Tibial artery (tissue), 4 donors: ENCODE results near the gene FTH1.
"Not testable (repeated sequence)": the region's sequence is repeated elsewhere in the genome, so short reads cannot be mapped to it uniquely, and the experiment has no call there.

ENCODE experiments used
- DNase-seq, 2 donors: peaks; one replicate each; pipeline ENCODE4 v3.0.0-alpha.2; 2019
- H3K27ac ChIP-seq, 2 donors: fragments of 200-600 bp; sonication (generic) in 1 of 2; 1 replicate in 1 of 2; 2 replicates in 1 of 2; pipeline ENCODE4 v1.5.1; 2018 to 2019; ENCODE audit warnings: mild to moderate bottlenecking in 1 of 2
- H3K27me3 ChIP-seq, 2 donors: fragments of 200-600 bp; sonication (generic) in 1 of 2; one replicate each; pipeline versions ENCODE4 v1.5.1 to v1.6.0; 2016 to 2019
- H3K36me3 ChIP-seq, 3 donors: fragments of 200-600 bp; sonication (generic) in 2 of 3; one replicate each; pipeline ENCODE4 v1.5.1; 2016 to 2019; ENCODE audit warnings: mild to moderate bottlenecking in 2 of 3
- H3K4me1 ChIP-seq, 4 donors: fragments of 200-600 bp; sonication (generic) in 2 of 4; 1 replicate in 3 of 4; 2 replicates in 1 of 4; pipeline ENCODE4 v1.5.1; 2016 to 2019
- H3K4me3 ChIP-seq, 2 donors: fragments of 200-600 bp; sonication (generic) in 1 of 2; 1 replicate in 1 of 2; 2 replicates in 1 of 2; pipeline ENCODE4 v1.5.1; 2018 to 2019; ENCODE audit warnings: mild to moderate bottlenecking in 2 of 2
- H3K9me3 ChIP-seq, 3 donors: fragments of 200-600 bp; sonication (generic) in 1 of 3; one replicate each; pipeline ENCODE4 v1.5.1; 2016 to 2019
- intact Hi-C: fragments of 100-400 bp; cut with DNase I; formaldehyde crosslinking; loops from one replicate; pipeline ENCODE4 v1.15.0; 2023; ENCODE audit warnings: low total_unique reads
- TF ChIP-seq, protein P1 (sequence below), 2 experiments: fragments of 200-600 bp in 1 of 2; fragments of 450-650 bp in 1 of 2; IDR thresholded peaks; one replicate each; pipeline ENCODE4 v1.5.1; 2017 to 2019; ENCODE audit warnings: antibody characterized with exemption in 2 of 2, mild to moderate bottlenecking in 1 of 2, moderate library complexity in 1 of 2

FTH1 gene

DNA sequence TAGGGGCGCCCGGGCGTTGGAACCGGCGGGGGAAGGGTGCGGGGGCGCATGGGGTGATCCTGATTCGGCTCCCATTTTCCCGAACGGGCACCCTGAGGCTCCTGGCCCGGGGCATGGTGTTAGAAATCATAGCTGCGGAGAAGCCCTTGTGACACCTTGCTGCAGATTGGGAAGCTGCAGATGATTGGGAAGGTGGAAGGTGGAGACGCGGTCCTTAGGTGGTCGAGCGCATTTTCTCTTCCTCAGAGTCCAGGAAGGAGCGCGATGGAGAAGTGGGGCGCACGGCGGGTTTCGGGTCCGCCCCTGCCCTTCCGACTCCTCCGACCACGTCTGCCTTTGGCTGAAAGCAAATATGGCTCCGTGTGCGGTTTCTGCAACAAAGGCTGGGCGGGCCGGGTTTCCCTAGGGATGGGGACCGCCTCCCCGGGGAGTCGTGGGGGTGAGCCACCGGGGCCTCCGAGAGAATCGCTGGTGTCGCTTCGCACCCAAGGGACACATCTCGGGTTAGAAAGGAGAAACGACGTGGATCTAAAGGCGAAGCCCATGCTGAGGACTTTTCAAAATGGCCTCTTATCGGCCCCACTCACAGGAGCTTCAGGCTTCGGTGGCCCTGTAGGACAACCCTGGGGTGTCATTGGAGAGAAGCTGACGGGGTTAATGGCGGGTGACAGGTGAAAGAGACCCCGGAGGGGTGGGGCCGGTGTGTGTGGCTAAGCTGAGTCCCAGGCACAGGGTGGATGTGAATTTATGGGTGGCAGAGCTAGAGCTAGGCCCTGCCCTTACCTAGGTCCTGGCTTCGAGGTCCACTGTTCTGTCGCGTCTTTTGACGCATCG, 707 bp upstream of the FTH1 start:
- DNase-seq = peak in 1 of 2 donors; percentile 82
- peak overlapping the region; percentile 68 to 95 for H3K4me3 ChIP-seq

DNA sequence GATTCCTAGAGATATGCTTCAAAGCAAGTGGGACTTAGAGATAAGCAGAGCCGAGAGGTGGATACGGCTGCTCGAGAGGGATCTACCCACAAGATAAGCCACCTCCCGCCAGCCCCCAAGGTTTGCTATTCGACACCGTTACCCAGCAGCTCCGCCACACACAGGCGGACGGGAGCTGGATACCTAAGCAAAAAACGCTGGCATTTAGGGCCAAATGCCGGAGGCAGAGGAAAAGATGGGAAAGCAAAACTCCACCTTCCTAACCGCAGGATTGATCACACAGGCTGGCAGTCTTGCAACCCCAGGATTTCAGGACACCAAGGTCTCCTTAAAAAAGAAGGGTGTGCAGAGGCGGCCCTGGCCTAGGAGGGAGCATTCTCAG, 709 bp downstream of the FTH1 start:
- intact Hi-C loops = loop anchor here (5.0 kb wide), 1 partner anchor 74 kb away; the partner anchor contains the start of gene FADS3
- Histone ChIP-seq H3K4me1 (peaks cover 6 to 79% (median 64%) of the 10 kb centered on the region in 4 donors), H3K36me3 (peaks cover 32 to 44% (median 43%) of the 10 kb centered on the region in 3 donors)

More for the DNA sequence above, 707 bp upstream of the FTH1 start:
- Histone ChIP-seq H3K27me3 (no peaks in the 10 kb centered on the region), H3K4me1 (peaks cover 6 to 79% (median 62%) of the 10 kb centered on the region in 4 donors), H3K36me3 (peaks cover 30 to 37% (median 30%) of the 10 kb centered on the region in 3 donors), H3K9me3 (no peaks in the 10 kb centered on the region), H3K27ac (peak overlapping the region; percentile 98 to 100)
- intact Hi-C loops = loop anchor here (5.0 kb wide), 1 partner anchor 76 kb away; the partner anchor contains the start of gene FADS3
- TF ChIP-seq, protein P1, sequence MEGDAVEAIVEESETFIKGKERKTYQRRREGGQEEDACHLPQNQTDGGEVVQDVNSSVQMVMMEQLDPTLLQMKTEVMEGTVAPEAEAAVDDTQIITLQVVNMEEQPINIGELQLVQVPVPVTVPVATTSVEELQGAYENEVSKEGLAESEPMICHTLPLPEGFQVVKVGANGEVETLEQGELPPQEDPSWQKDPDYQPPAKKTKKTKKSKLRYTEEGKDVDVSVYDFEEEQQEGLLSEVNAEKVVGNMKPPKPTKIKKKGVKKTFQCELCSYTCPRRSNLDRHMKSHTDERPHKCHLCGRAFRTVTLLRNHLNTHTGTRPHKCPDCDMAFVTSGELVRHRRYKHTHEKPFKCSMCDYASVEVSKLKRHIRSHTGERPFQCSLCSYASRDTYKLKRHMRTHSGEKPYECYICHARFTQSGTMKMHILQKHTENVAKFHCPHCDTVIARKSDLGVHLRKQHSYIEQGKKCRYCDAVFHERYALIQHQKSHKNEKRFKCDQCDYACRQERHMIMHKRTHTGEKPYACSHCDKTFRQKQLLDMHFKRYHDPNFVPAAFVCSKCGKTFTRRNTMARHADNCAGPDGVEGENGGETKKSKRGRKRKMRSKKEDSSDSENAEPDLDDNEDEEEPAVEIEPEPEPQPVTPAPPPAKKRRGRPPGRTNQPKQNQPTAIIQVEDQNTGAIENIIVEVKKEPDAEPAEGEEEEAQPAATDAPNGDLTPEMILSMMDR (IDR thresholded peaks at IDR 0.05) = no peak

DNA sequence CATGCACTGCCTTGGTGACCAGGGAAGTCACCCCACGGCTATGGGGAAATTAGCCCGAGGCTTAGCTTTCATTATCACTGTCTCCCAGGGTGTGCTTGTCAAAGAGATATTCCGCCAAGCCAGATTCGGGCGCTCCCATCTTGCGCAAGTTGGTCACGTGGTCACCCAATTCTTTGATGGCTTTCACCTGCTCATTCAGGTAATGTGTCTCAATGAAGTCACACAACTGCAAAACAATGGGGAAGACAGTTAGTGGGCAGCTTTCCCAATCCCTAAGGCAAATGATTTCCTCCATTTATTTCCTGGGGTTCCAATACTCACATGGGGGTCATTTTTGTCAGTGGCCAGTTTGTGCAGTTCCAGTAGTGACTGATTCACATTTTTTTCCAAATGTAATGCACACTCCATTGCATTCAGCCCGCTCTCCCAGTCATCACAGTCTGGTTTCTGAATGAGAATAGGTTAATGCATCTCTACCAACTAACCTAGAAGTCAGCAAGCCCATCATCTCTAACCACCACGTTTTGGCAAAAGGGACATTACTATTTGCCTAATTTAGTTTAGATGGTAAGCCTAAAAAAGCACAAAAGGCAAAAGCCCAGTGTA, 2.7 kb downstream of the FTH1 start:
- not testable (repeated sequence) for H3K27me3 ChIP-seq, H3K9me3 ChIP-seq
- peak overlapping the region; percentile 98 to 100 for H3K27ac ChIP-seq
- peaks cover 32 to 49% (median 43%) of the 10 kb centered on the region in 3 donors for H3K36me3 ChIP-seq
- intact Hi-C loops = loop anchor here (5.0 kb wide), 1 partner anchor 72 kb away; the partner anchor contains the start of gene FADS3
- peak in 1 of 2 donors; percentile 65 for DNase-seq
- H3K4me3 ChIP-seq = peak overlapping the region; percentile 68 to 95
- H3K4me1 ChIP-seq = peaks cover 0 to 66% (median 53%) of the 10 kb centered on the region in 4 donors

More for the DNA sequence above, 709 bp downstream of the FTH1 start:
- Histone ChIP-seq H3K27me3 (no peaks in the 10 kb centered on the region), H3K9me3 (no peaks in the 10 kb centered on the region), H3K27ac (peak overlapping the region; percentile 98 to 100), H3K4me3 (peak overlapping the region; percentile 68 to 95)
- TF ChIP-seq, protein P1 (IDR thresholded peaks at IDR 0.05) = no peak
- no peak for DNase-seq

DNA sequence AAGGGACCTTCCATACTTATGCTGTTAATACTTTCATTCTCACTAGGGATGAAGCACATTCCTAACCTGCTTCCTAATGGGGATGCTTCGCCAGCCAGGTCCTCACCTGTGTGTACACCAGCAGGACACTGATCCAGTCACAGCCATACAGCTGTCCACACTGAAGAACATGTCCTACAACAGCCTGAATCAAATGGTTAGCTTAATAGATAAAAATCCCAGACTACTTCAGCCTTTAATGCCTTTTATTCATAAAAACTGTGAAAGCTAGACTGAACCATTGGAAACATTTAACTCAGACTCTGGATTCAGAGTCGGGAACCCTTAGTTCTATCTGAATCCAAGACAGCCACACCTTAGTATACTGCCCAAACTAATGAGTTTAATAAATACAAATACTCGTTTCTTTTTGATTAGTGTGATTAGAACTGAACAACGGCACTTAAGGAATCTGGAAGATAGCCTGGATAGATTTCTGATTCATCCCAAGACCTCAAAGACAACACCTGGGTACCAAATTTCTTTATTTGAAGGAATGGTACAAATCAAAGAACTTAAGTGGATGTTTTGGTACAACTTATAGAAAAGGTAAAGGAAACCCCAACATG, 3.3 kb downstream of the FTH1 start:
- DNase-seq = no peak
- peak overlapping the region in 1 of 2 donors; percentile 68 for H3K4me3 ChIP-seq
- peak overlapping the region in 1 of 2 donors; percentile 100 for H3K27ac ChIP-seq
- H3K36me3 ChIP-seq = peaks cover 32 to 49% (median 43%) of the 10 kb centered on the region in 3 donors
- H3K4me1 ChIP-seq = peaks cover 0 to 60% (median 49%) of the 10 kb centered on the region in 4 donors
- TF ChIP-seq, protein P1 (IDR thresholded peaks at IDR 0.05) = no peak
- no peaks in the 10 kb centered on the region for H3K27me3 ChIP-seq
- intact Hi-C loops = no loop called here
- H3K9me3 ChIP-seq = no peaks in the 10 kb centered on the region

DNA sequence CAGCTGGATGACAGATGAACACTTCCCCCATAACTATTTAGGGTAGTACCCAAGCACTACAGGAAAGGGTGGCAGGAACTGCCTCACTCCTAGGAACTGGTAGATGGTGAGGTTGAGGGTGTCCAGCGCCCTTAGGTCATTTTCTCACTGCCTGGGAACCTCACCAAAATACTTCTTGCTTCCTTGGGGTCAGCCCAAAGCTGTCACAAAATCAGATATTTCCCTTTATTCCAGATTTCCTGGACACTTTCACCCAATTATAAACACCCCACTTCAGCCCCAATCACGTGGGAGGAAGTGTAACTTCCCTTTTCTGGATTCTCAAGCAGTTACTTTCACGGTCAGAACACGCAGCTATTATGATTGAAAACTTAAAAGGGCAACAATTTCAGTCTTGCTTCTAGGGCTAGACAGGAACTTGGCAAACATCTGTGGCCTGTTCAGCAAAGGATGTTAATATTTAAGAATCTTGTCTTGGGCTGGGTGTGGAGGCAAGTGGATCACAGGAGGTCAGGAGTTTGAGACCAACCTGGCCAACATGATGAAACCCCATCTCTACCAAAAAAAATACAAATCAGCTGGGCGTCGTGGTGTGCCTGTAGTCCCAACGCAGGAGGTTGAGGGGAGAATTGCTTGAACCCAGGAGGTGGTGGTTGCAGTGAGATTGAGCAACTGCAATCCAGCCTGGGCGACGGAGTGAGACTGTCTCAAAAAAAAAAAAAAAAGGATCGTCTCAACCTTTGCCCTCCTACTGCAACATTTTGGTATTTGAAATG, 4.0 kb downstream of the FTH1 start:
- Histone ChIP-seq H3K4me1 (peaks cover 0 to 53% (median 43%) of the 10 kb centered on the region in 4 donors), H3K4me3 (peak overlapping the region in 1 of 2 donors; percentile 68)
- peak; percentile 56 to 72 for DNase-seq

More for the DNA sequence above, 4.0 kb downstream of the FTH1 start:
- TF ChIP-seq, protein P1 (IDR thresholded peaks at IDR 0.05) = no peak
- H3K36me3 ChIP-seq = peaks cover 32 to 49% (median 43%) of the 10 kb centered on the region in 3 donors
- H3K9me3 ChIP-seq = no peaks in the 10 kb centered on the region
- peak overlapping the region; percentile 15 to 100 for H3K27ac ChIP-seq
- H3K27me3 ChIP-seq = no peaks in the 10 kb centered on the region
- intact Hi-C loops = no loop called here
